ENCODE results near the gene CCIN. TPM values are rescaled to one million over a fixed set of nuclear protein-coding genes. Genes with fewer than 3 reads are reported as not detected.

CCIN gene
- total RNA-seq, 1 experiment from 2014 or later = 0.20 TPM

DNA sequence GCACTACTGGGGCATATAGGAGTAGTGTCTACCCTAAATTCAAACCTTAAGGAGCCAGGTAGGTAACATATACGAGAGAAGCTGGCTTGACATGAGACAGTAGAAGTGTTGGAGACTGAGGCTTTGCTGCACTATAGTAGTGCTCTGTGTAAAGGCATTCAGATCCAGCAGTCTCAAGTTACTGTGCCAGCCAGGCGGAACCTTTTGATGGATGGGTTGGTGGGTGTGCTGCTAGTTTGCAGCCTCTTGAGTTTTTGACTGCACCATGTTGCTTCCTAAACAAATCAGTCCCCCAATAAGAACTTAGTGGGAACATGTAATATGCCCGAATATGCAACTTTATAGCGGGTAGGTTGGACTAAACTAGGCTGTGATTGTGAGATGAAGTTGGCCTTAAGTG, 23.0 kb downstream of the CCIN start:
- ChIA-PET RAD21 (ENCODE audit: low non-redundant PET in 1 of 2, low total read pairs in 2 of 2, uncharacterized antibody in 2 of 2, unreplicated experiment in 2 of 2) (no interaction called here), POLR2A (no interaction called here), CTCF (no interaction called here)
- DNase-seq (ENCODE audit: low read depth, low spot score) = no peak
- Histone ChIP-seq H3K4me2 (ENCODE audit: low read length) (peak overlapping the region; percentile 86), H3K9ac (ENCODE audit: low read length) (peak overlapping the region; percentile 89), H3K27me3 (ENCODE audit: insufficient read depth, low read length) (no peaks in the 10 kb centered on the region), H3K27ac (ENCODE audit: low read depth, low read length) (no peak overlapping the region), H2AFZ (ENCODE audit: low read depth, low read length, poor library complexity, severe bottlenecking) (no peak overlapping the region), H3K4me1 (ENCODE audit: control insufficient read depth in 1 of 2, insufficient read depth in 2 of 2, low read length in 2 of 2) (peaks cover 12 to 20% of the 10 kb centered on the region in 2 experiments), H3K4me3 (replicated peaks in 1 of 2; ENCODE audit: low read depth in 1 of 2, low read length in 2 of 2) (peak overlapping the region; percentile 87 to 91), H3K9me2 (ENCODE audit: insufficient read depth) (no peaks in the 10 kb centered on the region), H4K20me1 (ENCODE audit: insufficient read depth) (0 out of 2 replicates have a peak, but pooled peaks cover 5% of the 10 kb centered on the region), H3K9me3 (ENCODE audit: control insufficient read depth in 1 of 2, insufficient read depth in 1 of 2, low read depth in 1 of 2, low read length in 2 of 2) (no peaks in the 10 kb centered on the region), H3K36me3 (ENCODE audit: control insufficient read depth in 1 of 2, insufficient read depth in 2 of 2, low read length in 2 of 2) (peaks cover 3 to 12% of the 10 kb centered on the region in 2 experiments; a peak in 3 of 4 replicates), H3K79me2 (ENCODE audit: insufficient read depth, low read length) (peaks cover 59% of the 10 kb centered on the region)
- TF ChIP-seq YY1 (IDR thresholded peaks at IDR 0.05; ENCODE audit: extremely low read depth, insufficient replicate concordance, low read depth, low read length) = no peak
- TF ChIP-seq CBX3 (IDR thresholded peaks at IDR 0.05; ENCODE audit: low read depth) = no peak
- no peak for TF ChIP-seq SP1 (IDR thresholded peaks at IDR 0.05; ENCODE audit: low read depth)
- TF ChIP-seq SIN3A (IDR thresholded peaks at IDR 0.05; ENCODE audit: low read depth) = no peak
- TF ChIP-seq JUND (IDR thresholded peaks at IDR 0.05) = no peak
- no peak for TF ChIP-seq POLR2A (IDR thresholded peaks at IDR 0.05; ENCODE audit: borderline replicate concordance, extremely low read depth, insufficient read depth, insufficient read length)
- TF ChIP-seq TCF7L2 (IDR thresholded peaks at IDR 0.05; ENCODE audit: borderline replicate concordance, extremely low read depth, insufficient read depth, insufficient read length) = no peak
- TF ChIP-seq EGR1 (IDR thresholded peaks at IDR 0.05; ENCODE audit: low read depth) = no peak
- TF ChIP-seq ZNF274 (IDR thresholded peaks at IDR 0.05; ENCODE audit: low read depth, low read length) = no peak
- TF ChIP-seq, protein P1, sequence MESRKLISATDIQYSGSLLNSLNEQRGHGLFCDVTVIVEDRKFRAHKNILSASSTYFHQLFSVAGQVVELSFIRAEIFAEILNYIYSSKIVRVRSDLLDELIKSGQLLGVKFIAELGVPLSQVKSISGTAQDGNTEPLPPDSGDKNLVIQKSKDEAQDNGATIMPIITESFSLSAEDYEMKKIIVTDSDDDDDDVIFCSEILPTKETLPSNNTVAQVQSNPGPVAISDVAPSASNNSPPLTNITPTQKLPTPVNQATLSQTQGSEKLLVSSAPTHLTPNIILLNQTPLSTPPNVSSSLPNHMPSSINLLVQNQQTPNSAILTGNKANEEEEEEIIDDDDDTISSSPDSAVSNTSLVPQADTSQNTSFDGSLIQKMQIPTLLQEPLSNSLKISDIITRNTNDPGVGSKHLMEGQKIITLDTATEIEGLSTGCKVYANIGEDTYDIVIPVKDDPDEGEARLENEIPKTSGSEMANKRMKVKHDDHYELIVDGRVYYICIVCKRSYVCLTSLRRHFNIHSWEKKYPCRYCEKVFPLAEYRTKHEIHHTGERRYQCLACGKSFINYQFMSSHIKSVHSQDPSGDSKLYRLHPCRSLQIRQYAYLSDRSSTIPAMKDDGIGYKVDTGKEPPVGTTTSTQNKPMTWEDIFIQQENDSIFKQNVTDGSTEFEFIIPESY (IDR thresholded peaks at IDR 0.05; ENCODE audit: extremely low read depth, insufficient replicate concordance, low read length) = no peak
- TF ChIP-seq POLR2AphosphoS5 (IDR thresholded peaks at IDR 0.05; ENCODE audit: low read depth, low read length) = no peak
- TF ChIP-seq EZH2 (IDR thresholded peaks at IDR 0.05) = no peak
- TF ChIP-seq EZH2phosphoT487 (IDR thresholded peaks at IDR 0.05; ENCODE audit: borderline replicate concordance) = no peak
- no peak for TF ChIP-seq ELF1 (IDR thresholded peaks at IDR 0.05; ENCODE audit: borderline replicate concordance, low read depth)
- TF ChIP-seq, protein P2, sequence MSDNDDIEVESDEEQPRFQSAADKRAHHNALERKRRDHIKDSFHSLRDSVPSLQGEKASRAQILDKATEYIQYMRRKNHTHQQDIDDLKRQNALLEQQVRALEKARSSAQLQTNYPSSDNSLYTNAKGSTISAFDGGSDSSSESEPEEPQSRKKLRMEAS (IDR thresholded peaks at IDR 0.05) = no peak
- no peak for TF ChIP-seq FOSL1 (IDR thresholded peaks at IDR 0.05; ENCODE audit: low read depth)
- TF ChIP-seq, protein P3, sequence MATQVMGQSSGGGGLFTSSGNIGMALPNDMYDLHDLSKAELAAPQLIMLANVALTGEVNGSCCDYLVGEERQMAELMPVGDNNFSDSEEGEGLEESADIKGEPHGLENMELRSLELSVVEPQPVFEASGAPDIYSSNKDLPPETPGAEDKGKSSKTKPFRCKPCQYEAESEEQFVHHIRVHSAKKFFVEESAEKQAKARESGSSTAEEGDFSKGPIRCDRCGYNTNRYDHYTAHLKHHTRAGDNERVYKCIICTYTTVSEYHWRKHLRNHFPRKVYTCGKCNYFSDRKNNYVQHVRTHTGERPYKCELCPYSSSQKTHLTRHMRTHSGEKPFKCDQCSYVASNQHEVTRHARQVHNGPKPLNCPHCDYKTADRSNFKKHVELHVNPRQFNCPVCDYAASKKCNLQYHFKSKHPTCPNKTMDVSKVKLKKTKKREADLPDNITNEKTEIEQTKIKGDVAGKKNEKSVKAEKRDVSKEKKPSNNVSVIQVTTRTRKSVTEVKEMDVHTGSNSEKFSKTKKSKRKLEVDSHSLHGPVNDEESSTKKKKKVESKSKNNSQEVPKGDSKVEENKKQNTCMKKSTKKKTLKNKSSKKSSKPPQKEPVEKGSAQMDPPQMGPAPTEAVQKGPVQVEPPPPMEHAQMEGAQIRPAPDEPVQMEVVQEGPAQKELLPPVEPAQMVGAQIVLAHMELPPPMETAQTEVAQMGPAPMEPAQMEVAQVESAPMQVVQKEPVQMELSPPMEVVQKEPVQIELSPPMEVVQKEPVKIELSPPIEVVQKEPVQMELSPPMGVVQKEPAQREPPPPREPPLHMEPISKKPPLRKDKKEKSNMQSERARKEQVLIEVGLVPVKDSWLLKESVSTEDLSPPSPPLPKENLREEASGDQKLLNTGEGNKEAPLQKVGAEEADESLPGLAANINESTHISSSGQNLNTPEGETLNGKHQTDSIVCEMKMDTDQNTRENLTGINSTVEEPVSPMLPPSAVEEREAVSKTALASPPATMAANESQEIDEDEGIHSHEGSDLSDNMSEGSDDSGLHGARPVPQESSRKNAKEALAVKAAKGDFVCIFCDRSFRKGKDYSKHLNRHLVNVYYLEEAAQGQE (IDR thresholded peaks at IDR 0.05; ENCODE audit: low read depth) = no peak
- intact Hi-C loops (cut with micrococcal nuclease) = no loop called here
- no peak for ATAC-seq
- BruUV-seq (replicated peaks) = no TSS peak

Measured in HCT116 (cell line).